ENCODE measurements around the gene FRMD4B.

FRMD4B gene

DNA sequence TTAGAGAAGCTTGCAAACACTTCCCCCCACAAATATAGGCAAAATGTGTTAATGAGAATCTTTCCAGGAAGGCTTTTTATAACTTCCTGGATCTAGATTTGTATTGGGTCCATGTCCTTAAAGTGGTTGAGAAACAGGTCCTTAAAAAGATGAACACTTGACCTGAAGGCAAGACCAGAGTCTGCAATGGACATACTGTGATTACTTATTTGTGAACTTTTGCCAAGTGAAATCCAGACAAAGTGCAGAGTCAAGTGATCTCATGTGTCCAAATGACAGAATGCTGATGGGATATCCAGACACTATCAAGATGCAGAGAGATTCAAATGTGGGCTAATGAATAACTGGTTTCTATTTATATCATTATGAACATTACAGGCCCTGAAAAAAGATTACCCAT, 43.8 kb downstream of the FRMD4B start:
- H3K9me3 ChIP-seq (ENCODE audit: insufficient read depth, low read length, severe bottlenecking), result peaks cover 9% of the 10 kb centered on the region
- no peak for TF ChIP-seq EZH2 (IDR thresholded peaks at IDR 0.05; ENCODE audit: borderline replicate concordance, low read depth, low read length, severe bottlenecking)
- TF ChIP-seq, protein P1, sequence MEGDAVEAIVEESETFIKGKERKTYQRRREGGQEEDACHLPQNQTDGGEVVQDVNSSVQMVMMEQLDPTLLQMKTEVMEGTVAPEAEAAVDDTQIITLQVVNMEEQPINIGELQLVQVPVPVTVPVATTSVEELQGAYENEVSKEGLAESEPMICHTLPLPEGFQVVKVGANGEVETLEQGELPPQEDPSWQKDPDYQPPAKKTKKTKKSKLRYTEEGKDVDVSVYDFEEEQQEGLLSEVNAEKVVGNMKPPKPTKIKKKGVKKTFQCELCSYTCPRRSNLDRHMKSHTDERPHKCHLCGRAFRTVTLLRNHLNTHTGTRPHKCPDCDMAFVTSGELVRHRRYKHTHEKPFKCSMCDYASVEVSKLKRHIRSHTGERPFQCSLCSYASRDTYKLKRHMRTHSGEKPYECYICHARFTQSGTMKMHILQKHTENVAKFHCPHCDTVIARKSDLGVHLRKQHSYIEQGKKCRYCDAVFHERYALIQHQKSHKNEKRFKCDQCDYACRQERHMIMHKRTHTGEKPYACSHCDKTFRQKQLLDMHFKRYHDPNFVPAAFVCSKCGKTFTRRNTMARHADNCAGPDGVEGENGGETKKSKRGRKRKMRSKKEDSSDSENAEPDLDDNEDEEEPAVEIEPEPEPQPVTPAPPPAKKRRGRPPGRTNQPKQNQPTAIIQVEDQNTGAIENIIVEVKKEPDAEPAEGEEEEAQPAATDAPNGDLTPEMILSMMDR (IDR thresholded peaks at IDR 0.05; ENCODE audit: borderline replicate concordance, extremely low read depth, low read length, poor library complexity, severe bottlenecking), result no peak

DNA sequence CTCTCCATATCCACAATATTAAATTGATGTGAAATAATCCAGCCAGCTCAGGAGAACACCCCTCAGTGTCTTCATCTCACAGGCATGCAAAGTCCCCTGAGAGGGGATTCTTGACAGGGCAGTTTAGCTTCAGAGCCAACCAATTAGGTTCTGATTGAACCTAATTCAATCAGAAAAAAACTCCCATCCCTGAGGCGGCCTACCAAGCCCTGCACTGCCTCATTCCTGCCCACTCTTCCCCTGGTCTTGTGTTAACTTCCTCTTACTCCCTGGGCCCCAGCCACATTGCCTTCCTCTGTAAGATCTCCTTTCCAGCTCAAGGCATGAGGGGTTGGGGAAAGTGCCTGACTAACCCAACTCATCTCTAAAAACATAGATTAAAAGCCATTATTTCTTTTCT, 46.1 kb downstream of the FRMD4B start:
- Histone ChIP-seq H3K27ac (ENCODE audit: low read length) (0 out of 2 replicates have a peak overlapping the region, but pooled peaks have one; percentile 35), H4K20me1 (ENCODE audit: insufficient read depth, low read length) (no peaks in the 10 kb centered on the region; the same call in 1 of the 2 replicates), H3K79me2 (ENCODE audit: insufficient read depth, low read length) (peaks cover 93% of the 10 kb centered on the region), H3K9me3 (ENCODE audit: insufficient read depth, low read length, severe bottlenecking) (peaks cover 6% of the 10 kb centered on the region), H3K27me3 (ENCODE audit: insufficient read depth, low read length, poor library complexity) (no peaks in the 10 kb centered on the region), H3K36me3 (ENCODE audit: insufficient read depth, low read length) (peaks cover 2% of the 10 kb centered on the region; the same call in 1 of the 2 replicates), H3K4me2 (ENCODE audit: insufficient read depth, low read length) (no peak overlapping the region), H3K4me3 (ENCODE audit: low read depth in 1 of 2, low read length in 2 of 2) (no peak overlapping the region), H3K4me1 (ENCODE audit: insufficient read depth, low read length) (peaks cover 30% of the 10 kb centered on the region), H2AFZ (ENCODE audit: low read depth, low read length) (no peak overlapping the region), H3K9ac (ENCODE audit: low read depth, low read length) (no peak overlapping the region)
- ATAC-seq (ENCODE audit: insufficient read depth, low read depth), result peak; percentile 47; the same call in 2 of the 3 replicates
- no peak for DNase-seq
- no peak for TF ChIP-seq EZH2 (IDR thresholded peaks at IDR 0.05; ENCODE audit: borderline replicate concordance, low read depth, low read length, severe bottlenecking)
- TF ChIP-seq, protein P1 (IDR thresholded peaks at IDR 0.05; ENCODE audit: borderline replicate concordance, extremely low read depth, low read length, poor library complexity, severe bottlenecking), result no peak

More for the DNA sequence above, 43.8 kb downstream of the FRMD4B start:
- Histone ChIP-seq H3K9ac (ENCODE audit: low read depth, low read length) (no peak overlapping the region), H3K79me2 (ENCODE audit: insufficient read depth, low read length) (peaks cover 86% of the 10 kb centered on the region), H3K4me1 (ENCODE audit: insufficient read depth, low read length) (peaks cover 30% of the 10 kb centered on the region), H3K27ac (ENCODE audit: low read length) (peak overlapping the region; percentile 56; the same call in 1 of the 2 replicates), H2AFZ (ENCODE audit: low read depth, low read length) (no peak overlapping the region), H4K20me1 (ENCODE audit: insufficient read depth, low read length) (no peaks in the 10 kb centered on the region), H3K4me3 (ENCODE audit: low read depth in 1 of 2, low read length in 2 of 2) (no peak overlapping the region), H3K36me3 (ENCODE audit: insufficient read depth, low read length) (peaks cover 2% of the 10 kb centered on the region; the same call in 1 of the 2 replicates), H3K27me3 (ENCODE audit: insufficient read depth, low read length, poor library complexity) (no peaks in the 10 kb centered on the region), H3K4me2 (ENCODE audit: insufficient read depth, low read length) (no peak overlapping the region)
- DNase-seq, result no peak
- ATAC-seq (ENCODE audit: insufficient read depth, low read depth), result no peak

DNA sequence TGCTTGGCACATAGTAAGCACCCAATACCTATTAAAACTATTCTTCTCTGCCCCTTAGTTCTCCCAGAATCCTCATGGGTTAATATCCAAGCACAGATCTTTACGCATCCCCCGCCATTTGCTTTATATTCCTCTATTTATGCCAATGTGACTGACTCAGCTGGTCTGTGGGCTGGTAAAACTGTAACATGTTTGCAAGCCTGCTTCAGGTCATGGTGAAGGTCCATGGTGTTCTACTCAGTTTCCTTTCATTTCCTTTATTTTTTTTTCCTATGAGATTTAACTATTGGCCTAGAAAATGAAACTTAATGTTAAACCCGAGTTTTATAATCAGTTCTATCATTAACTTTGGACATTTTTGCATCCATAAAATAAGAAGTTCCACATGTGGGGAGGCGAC, 47.0 kb downstream of the FRMD4B start:
- no peak for TF ChIP-seq EZH2 (IDR thresholded peaks at IDR 0.05; ENCODE audit: borderline replicate concordance, low read depth, low read length, severe bottlenecking)
- TF ChIP-seq, protein P1 (IDR thresholded peaks at IDR 0.05; ENCODE audit: borderline replicate concordance, extremely low read depth, low read length, poor library complexity, severe bottlenecking), result no peak
- ATAC-seq (ENCODE audit: insufficient read depth, low read depth), result no peak
- Histone ChIP-seq H3K4me2 (ENCODE audit: insufficient read depth, low read length) (no peak overlapping the region), H3K9me3 (ENCODE audit: insufficient read depth, low read length, severe bottlenecking) (peaks cover 6% of the 10 kb centered on the region), H2AFZ (ENCODE audit: low read depth, low read length) (no peak overlapping the region), H3K9ac (ENCODE audit: low read depth, low read length) (no peak overlapping the region), H4K20me1 (ENCODE audit: insufficient read depth, low read length) (no peaks in the 10 kb centered on the region; the same call in 1 of the 2 replicates), H3K4me1 (ENCODE audit: insufficient read depth, low read length) (peaks cover 30% of the 10 kb centered on the region), H3K36me3 (ENCODE audit: insufficient read depth, low read length) (peaks cover 5% of the 10 kb centered on the region), H3K27ac (ENCODE audit: low read length) (peak overlapping the region; percentile 56), H3K4me3 (ENCODE audit: low read depth in 1 of 2, low read length in 2 of 2) (no peak overlapping the region), H3K27me3 (ENCODE audit: insufficient read depth, low read length, poor library complexity) (no peaks in the 10 kb centered on the region), H3K79me2 (ENCODE audit: insufficient read depth, low read length) (peaks cover 93% of the 10 kb centered on the region)
- no peak for DNase-seq

All from DND-41 (cell line).